OCI-LY1 (cell line): Measurements from ENCODE around the gene TOR2A.
"Not testable (repeated sequence)": the region's sequence is repeated elsewhere in the genome, so short reads cannot be mapped to it uniquely, and the experiment has no call there.

Experiments used
- CTCF ChIP-seq: fragments of 200-600 bp; sonication (generic), shearing (Covaris generic); IDR thresholded peaks from 2 replicates; pipeline ENCODE4 v1.5.1; 2017; ENCODE audit warnings: mild to moderate bottlenecking, antibody characterized with exemption, low read length, moderate library complexity, mixed read lengths
- EZH2 ChIP-seq: fragments of 200-600 bp; sonication (generic), shearing (Covaris generic); IDR thresholded peaks from 2 replicates; pipeline ENCODE4 v1.8.0; 2017; ENCODE audit warnings: borderline replicate concordance, mixed run types, mild to moderate bottlenecking, antibody characterized with exemption, low read length, moderate library complexity, mixed read lengths

DNA sequence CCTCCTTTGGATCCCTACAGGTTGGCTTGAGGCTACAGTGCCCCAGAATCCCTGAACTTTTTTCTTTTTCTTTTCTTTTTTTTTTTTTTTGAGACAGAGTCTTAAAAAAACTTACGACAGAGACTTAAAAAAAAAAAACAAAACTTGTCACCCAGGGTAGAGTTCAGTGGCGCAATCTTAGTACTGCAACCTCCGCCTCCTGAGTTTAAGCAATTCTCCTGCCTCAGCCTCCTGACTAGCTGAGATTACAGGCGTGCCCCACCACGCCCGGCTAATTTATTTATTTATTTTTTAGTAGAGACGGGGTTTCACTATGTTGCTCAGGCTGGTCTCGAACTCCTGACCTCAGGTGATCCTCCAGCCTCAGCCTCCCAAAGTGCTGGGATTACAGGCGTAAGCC lies 45.8 kb upstream of the TOR2A start:
- TF ChIP-seq CTCF, EZH2: not testable (repeated sequence)
